HepG2 (cell line): ENCODE data around the gene LRRC8D. TPM values are rescaled to one million over a fixed set of nuclear protein-coding genes. Genes with fewer than 3 reads are reported as not detected.

Source experiments
- ATAC-seq: fragments of 200-7000 bp; cut with Tn5 transposase; 3 replicates; pipeline ENCODE4 v1.9.1; 2020; ENCODE audit warnings: mild to moderate bottlenecking, moderate library complexity
- BruUV-seq: library from RNA; stranded (reverse); fragments of 400-500 nt; replicated peaks from 2 replicates; lab custom pipeline; 2021; lab: Mats Ljungman, UMichigan
- CTCF ChIA-PET: fragments of 300-600 bp; formaldehyde crosslinking; extraction: SDS; loops from one replicate; lab custom pipeline; 2021; ENCODE audit warnings: low total read pairs, inconsistent platforms, low intra/inter-chr PET ratio; lab: Yijun Ruan, JAX
- POLR2A ChIA-PET: fragments of 350-600 bp; sonication (Branson Sonifier 250); formaldehyde crosslinking; loops from one replicate; lab custom pipeline; 2020; ENCODE audit warnings: antibody characterized with exemption, inconsistent platforms; lab: Yijun Ruan, JAX
- DNase-seq: peaks from one replicate; pipeline ENCODE4 v3.0.0-alpha.2; 2015; ENCODE audit warnings: low spot score
- FAIRE-seq: peaks from 3 replicates; lab custom pipeline; 2011; peaks lifted over from hg19 to GRCh38; lab: Jason Lieb, UNC
- H2AFZ ChIP-seq: one replicate; pipeline ENCODE4 v1.6.1; 2011; ENCODE audit warnings: low read length, inconsistent platforms
- H3K27ac ChIP-seq: fragments of 300-600 bp; 3 replicates; pipeline ENCODE4 v1.8.0; 2011; ENCODE audit warnings: mixed run types, mild to moderate bottlenecking, mixed read lengths, low read length, inconsistent platforms; ENCODE audit not compliant: insufficient read depth; ENCODE audit errors: extremely low read length
- H3K27me3 ChIP-seq, 2 experiments: fragments of 200-600 bp in 1 of 2; 2 replicates in 1 of 2; 3 replicates in 1 of 2; pipeline versions ENCODE4 v1.6.0 to v1.8.0; 2011; ENCODE audit warnings: low read length in 2 of 2, mild to moderate bottlenecking in 2 of 2, moderate library complexity in 2 of 2, inconsistent platforms in 1 of 2; ENCODE audit not compliant: insufficient read depth in 2 of 2, control insufficient read depth in 1 of 2
- H3K36me3 ChIP-seq, 2 experiments: fragments of 200-600 bp in 1 of 2; replicated peaks in 1 of 2; 2 replicates in 1 of 2; 3 replicates in 1 of 2; pipeline versions ENCODE4 v1.5.1 to v1.8.0; 2011; ENCODE audit warnings: low read length in 2 of 2, inconsistent platforms in 1 of 2; ENCODE audit not compliant: insufficient read depth in 2 of 2, control insufficient read depth in 1 of 2
- H3K4me1 ChIP-seq: 2 replicates; pipeline ENCODE4 v1.5.1; 2012; ENCODE audit warnings: low read length, inconsistent platforms; ENCODE audit not compliant: insufficient read depth
- H3K4me2 ChIP-seq: 2 replicates; pipeline ENCODE4 v1.6.0; 2011; ENCODE audit warnings: low read depth, low read length, inconsistent platforms
- H3K4me3 ChIP-seq, 3 experiments: fragments of 200-600 bp in 1 of 3; sonication (generic), shearing (Covaris generic) in 1 of 3; replicated peaks in 1 of 3; 2 replicates each; pipeline ENCODE4 v1.5.1; 2011 to 2016; ENCODE audit warnings: low read length in 3 of 3, inconsistent platforms in 2 of 3, low read depth in 2 of 3, mild to moderate bottlenecking in 2 of 3, control low read depth in 1 of 3, mixed read lengths in 1 of 3; ENCODE audit not compliant: insufficient read depth in 1 of 3
- H3K79me2 ChIP-seq: one replicate; pipeline ENCODE4 v1.6.1; 2011; ENCODE audit warnings: low read length, inconsistent platforms; ENCODE audit not compliant: insufficient read depth
- H3K9ac ChIP-seq: 2 replicates; pipeline ENCODE4 v1.6.0; 2011; ENCODE audit warnings: mild to moderate bottlenecking, low read depth, low read length, inconsistent platforms; ENCODE audit not compliant: insufficient read depth
- H3K9me3 ChIP-seq: 2 replicates; pipeline ENCODE4 v1.5.1; 2012; ENCODE audit warnings: mild to moderate bottlenecking, low read length
- H4K20me1 ChIP-seq: 2 replicates; pipeline ENCODE4 v1.6.0; 2011; ENCODE audit warnings: inconsistent platforms, mild to moderate bottlenecking, low read length, moderate library complexity; ENCODE audit not compliant: insufficient read depth
- POLR2A ChIP-seq, 2 experiments: IDR thresholded peaks; 2 replicates each; pipeline ENCODE4 v1.6.1; 2011; ENCODE audit warnings: low read depth in 2 of 2, low read length in 2 of 2, mild to moderate bottlenecking in 1 of 2, moderate library complexity in 1 of 2; ENCODE audit not compliant: insufficient read depth in 1 of 2
- RNF2 ChIP-seq: fragments of 450-650 bp; conservative IDR thresholded peaks from 2 replicates; pipeline ENCODE4 v1.6.1; 2016; ENCODE audit warnings: low read depth
- RXRA ChIP-seq: sonication (generic); formaldehyde crosslinking; IDR thresholded peaks from 2 replicates; pipeline ENCODE4 v1.5.1; 2020; ENCODE audit warnings: missing genetic modification reagents
- SOX5 ChIP-seq: IDR thresholded peaks from 2 replicates; pipeline ENCODE4 v1.6.1; 2016; ENCODE audit warnings: borderline replicate concordance
- ZNF101 ChIP-seq: sonication (generic); formaldehyde crosslinking; IDR thresholded peaks from 2 replicates; pipeline ENCODE4 v1.4.0; 2020; ENCODE audit warnings: mild to moderate bottlenecking, low read depth, missing genetic modification reagents, borderline replicate concordance
- ZNF235 ChIP-seq: sonication (generic); formaldehyde crosslinking; IDR thresholded peaks from 2 replicates; pipeline ENCODE4 v1.8.1; 2023; ENCODE audit warnings: mild to moderate bottlenecking, missing genetic modification reagents, borderline replicate concordance
- ZNF264 ChIP-seq: sonication (generic); formaldehyde crosslinking; IDR thresholded peaks from 2 replicates; pipeline ENCODE4 v1.4.0; 2020; ENCODE audit warnings: missing genetic modification reagents
- ZNF34 ChIP-seq: sonication (generic); formaldehyde crosslinking; IDR thresholded peaks from 2 replicates; pipeline ENCODE4 v1.4.0; 2020; ENCODE audit warnings: mild to moderate bottlenecking, missing genetic modification reagents, borderline replicate concordance
- ZNF343 ChIP-seq: sonication (generic); formaldehyde crosslinking; IDR thresholded peaks from 2 replicates; pipeline ENCODE4 v1.4.0; 2020; ENCODE audit warnings: mild to moderate bottlenecking, missing genetic modification reagents
- ZNF550 ChIP-seq: sonication (generic); formaldehyde crosslinking; IDR thresholded peaks from 2 replicates; pipeline ENCODE4 v1.4.0; 2020; ENCODE audit warnings: mild to moderate bottlenecking, missing genetic modification reagents, borderline replicate concordance
- ZNF746 ChIP-seq: sonication (generic); formaldehyde crosslinking; IDR thresholded peaks from 2 replicates; pipeline ENCODE4 v1.8.0; 2022; ENCODE audit warnings: mild to moderate bottlenecking, missing genetic modification reagents
- WGBS: methylation state at CpG from one replicate; pipeline ENCODE4 v1.1.6; 2017; ENCODE audit warnings: low lambda C conversion rate; 5-methylcytosine and 5-hydroxymethylcytosine counted together
- in situ Hi-C: cut with HindIII; loops from 2 replicates; pipeline ENCODE4 v1.10.0; 2017; ENCODE audit warnings: low pct_unique_long_range_greater_than_20kb; ENCODE audit not compliant: extremely low pct_ligation_motif_present
- intact Hi-C: fragments of 100-400 bp; cut with micrococcal nuclease; formaldehyde crosslinking; loops from one replicate; pipeline ENCODE4 v1.10.0; 2022; ENCODE audit not compliant: unreplicated experiment
- polyA plus RNA-seq, 8 experiments: library from polyadenylated mRNA; depleted of rRNA in 3 of 8; stranded (reverse) in 7 of 8; unstranded in 1 of 8; fragments of >200 nt; fragmentation: Illumina TruSeq in 4 of 8; extraction: Trizol in 4 of 8; gene quantifications; 2 replicates each; pipeline versions ENCODE4 v1.2.1 to v1.2.3, GENCODE V29; 2011 to 2016; ENCODE audit warnings: low read depth in 4 of 8, missing spikeins in 1 of 8, mixed read lengths in 1 of 8; ENCODE audit not compliant: insufficient read depth in 1 of 8
- total RNA-seq, 5 experiments: library from RNA; depleted of rRNA; stranded (reverse); fragments of >200 nt; fragmentation: Illumina TruSeq; extraction: Trizol; gene quantifications; 2 replicates each; pipeline ENCODE4 v1.2.3, GENCODE V29; 2016; ENCODE audit warnings: low read depth in 1 of 5
- TF ChIP-seq, protein P1 (sequence below): sonication (generic); formaldehyde crosslinking; IDR thresholded peaks from 2 replicates; pipeline ENCODE4 v1.5.0; 2020; ENCODE audit warnings: missing genetic modification reagents
- TF ChIP-seq, protein P2 (sequence below): IDR thresholded peaks from 2 replicates; pipeline ENCODE4 v1.6.1; 2016; ENCODE audit warnings: missing biosample characterization, missing genetic modification reagents, low read depth
- TF ChIP-seq, protein P3 (sequence below): sonication (generic); formaldehyde crosslinking; IDR thresholded peaks from 2 replicates; pipeline ENCODE4 v1.4.0; 2020; ENCODE audit warnings: mild to moderate bottlenecking, missing genetic modification reagents
- TF ChIP-seq, protein P4 (sequence below): sonication (generic); formaldehyde crosslinking; IDR thresholded peaks from 2 replicates; pipeline ENCODE4 v1.4.0; 2020; ENCODE audit warnings: mild to moderate bottlenecking, low read depth, missing genetic modification reagents
- TF ChIP-seq, protein P5 (sequence below): IDR thresholded peaks from 2 replicates; pipeline ENCODE4 v1.6.1; 2018; ENCODE audit warnings: missing genetic modification reagents, mild to moderate bottlenecking, missing compliant biosample characterization

The LRRC8D gene
- total and polyA plus RNA-seq, 2 of the 13 experiments (the other 11 are each of a cell fraction or from before 2014, with no cell fraction given), result 29.9 to 45.5 TPM

DNA sequence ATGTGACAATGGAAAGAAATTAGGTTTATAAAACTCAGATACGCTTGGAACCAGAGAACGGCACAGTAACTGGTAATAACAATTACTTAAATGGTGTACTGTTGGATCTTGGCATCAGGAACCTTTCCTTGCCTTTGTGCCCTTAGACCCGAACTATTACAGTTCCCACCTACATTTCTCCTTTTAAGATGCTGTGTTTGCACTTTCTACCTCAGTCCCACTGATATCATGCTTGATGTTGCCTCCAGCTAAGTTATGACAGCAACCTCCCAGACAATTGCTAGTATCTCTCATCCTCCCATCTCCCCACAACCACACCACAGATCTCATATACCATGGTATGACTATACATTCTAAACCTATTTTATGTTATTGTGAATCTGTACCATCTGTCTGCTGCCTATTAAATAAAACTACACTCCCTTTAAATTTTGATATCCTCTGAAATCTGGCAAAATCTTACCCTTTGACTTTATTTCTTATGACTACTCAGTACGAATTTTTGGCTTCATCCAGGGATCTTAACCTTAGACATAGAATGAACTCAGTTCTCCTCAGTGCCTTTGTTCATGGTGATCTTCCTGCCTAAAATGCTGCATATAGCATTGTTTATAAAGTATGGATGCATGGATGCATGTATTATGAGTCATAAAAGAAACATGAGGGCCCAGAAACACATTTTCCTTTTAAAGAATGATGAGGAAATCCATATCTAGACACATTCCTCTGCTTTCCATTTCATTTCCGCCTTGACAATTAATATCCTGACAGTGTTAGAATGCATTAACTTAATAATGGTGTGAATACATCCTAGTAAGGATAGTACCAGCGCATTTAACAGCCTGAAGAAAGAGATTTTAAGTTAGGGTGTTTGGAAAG lies 64.1 kb downstream of the LRRC8D start:
- Histone ChIP-seq H3K36me3 (peaks cover 3 to 45% of the 10 kb centered on the region in 2 experiments), H3K4me1 (peaks cover 28% of the 10 kb centered on the region), H3K9me3 (no peaks in the 10 kb centered on the region), H3K27me3 (no peaks in the 10 kb centered on the region), H3K4me2 (no peak overlapping the region), H2AFZ (no peak overlapping the region), H3K27ac (no peak overlapping the region), H4K20me1 (0 out of 2 replicates have a peak, but pooled peaks cover 3% of the 10 kb centered on the region), H3K4me3 (no peak overlapping the region), H3K79me2 (peaks cover 47% of the 10 kb centered on the region), H3K9ac (no peak overlapping the region)
- DNase-seq, result no peak
- ChIA-PET CTCF (no interaction called here), POLR2A (no interaction called here)
- no peak for FAIRE-seq
- no TSS peak for BruUV-seq
- intact Hi-C loops (no loop called here), in situ Hi-C loops (no loop called here)
- 97% methylated on average over 6 of the region's 6 CpGs for whole genome bisulfite sequencing
- ATAC-seq, result no peak
- no peak for TF ChIP-seq ZNF101
- TF ChIP-seq, protein P1, sequence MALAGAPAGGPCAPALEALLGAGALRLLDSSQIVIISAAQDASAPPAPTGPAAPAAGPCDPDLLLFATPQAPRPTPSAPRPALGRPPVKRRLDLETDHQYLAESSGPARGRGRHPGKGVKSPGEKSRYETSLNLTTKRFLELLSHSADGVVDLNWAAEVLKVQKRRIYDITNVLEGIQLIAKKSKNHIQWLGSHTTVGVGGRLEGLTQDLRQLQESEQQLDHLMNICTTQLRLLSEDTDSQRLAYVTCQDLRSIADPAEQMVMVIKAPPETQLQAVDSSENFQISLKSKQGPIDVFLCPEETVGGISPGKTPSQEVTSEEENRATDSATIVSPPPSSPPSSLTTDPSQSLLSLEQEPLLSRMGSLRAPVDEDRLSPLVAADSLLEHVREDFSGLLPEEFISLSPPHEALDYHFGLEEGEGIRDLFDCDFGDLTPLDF (CRISPR knock-in tag), result no peak
- TF ChIP-seq SOX5 (CRISPR knock-in tag), result no peak
- TF ChIP-seq RNF2, result no peak
- TF ChIP-seq ZNF343 (CRISPR knock-in tag), result no peak
- TF ChIP-seq, protein P2, sequence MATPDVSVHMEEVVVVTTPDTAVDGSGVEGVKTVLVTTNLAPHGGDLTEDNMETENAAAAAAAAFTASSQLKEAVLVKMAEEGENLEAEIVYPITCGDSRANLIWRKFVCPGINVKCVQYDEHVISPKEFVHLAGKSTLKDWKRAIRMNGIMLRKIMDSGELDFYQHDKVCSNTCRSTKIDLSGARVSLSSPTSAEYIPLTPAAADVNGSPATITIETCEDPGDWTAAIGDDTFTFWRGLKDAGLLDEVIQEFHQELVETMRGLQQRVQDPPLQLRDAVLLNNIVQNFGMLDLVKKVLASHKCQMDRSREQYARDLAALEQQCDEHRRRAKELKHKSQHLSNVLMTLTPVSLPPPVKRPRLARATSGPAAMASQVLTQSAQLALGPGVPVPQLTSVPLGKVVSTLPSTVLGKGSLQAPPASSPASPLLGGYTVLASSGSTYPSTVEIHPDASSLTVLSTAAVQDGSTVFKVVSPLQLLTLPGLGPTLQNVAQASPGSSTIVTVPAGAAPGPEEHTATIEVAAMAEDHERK (CRISPR knock-in tag), result no peak
- no peak for TF ChIP-seq ZNF746 (CRISPR knock-in tag)
- no peak for TF ChIP-seq ZNF264
- no peak for TF ChIP-seq ZNF34 (CRISPR knock-in tag)
- TF ChIP-seq POLR2A (IDR thresholded peaks at IDR 0.05; ENCODE audit: insufficient read depth in 1 of 2, low read depth in 2 of 2, low read length in 2 of 2), result no peak
- TF ChIP-seq RXRA (CRISPR knock-in tag), result no peak
- no peak for TF ChIP-seq ZNF550 (CRISPR knock-in tag)
- TF ChIP-seq, protein P3, sequence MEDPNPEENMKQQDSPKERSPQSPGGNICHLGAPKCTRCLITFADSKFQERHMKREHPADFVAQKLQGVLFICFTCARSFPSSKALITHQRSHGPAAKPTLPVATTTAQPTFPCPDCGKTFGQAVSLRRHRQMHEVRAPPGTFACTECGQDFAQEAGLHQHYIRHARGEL (CRISPR knock-in tag), result no peak
- TF ChIP-seq, protein P4, sequence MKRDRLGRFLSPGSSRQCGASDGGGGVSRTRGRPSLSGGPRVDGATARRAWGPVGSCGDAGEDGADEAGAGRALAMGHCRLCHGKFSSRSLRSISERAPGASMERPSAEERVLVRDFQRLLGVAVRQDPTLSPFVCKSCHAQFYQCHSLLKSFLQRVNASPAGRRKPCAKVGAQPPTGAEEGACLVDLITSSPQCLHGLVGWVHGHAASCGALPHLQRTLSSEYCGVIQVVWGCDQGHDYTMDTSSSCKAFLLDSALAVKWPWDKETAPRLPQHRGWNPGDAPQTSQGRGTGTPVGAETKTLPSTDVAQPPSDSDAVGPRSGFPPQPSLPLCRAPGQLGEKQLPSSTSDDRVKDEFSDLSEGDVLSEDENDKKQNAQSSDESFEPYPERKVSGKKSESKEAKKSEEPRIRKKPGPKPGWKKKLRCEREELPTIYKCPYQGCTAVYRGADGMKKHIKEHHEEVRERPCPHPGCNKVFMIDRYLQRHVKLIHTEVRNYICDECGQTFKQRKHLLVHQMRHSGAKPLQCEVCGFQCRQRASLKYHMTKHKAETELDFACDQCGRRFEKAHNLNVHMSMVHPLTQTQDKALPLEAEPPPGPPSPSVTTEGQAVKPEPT (CRISPR knock-in tag), result no peak
- TF ChIP-seq ZNF235 (CRISPR knock-in tag), result no peak
- TF ChIP-seq, protein P5, sequence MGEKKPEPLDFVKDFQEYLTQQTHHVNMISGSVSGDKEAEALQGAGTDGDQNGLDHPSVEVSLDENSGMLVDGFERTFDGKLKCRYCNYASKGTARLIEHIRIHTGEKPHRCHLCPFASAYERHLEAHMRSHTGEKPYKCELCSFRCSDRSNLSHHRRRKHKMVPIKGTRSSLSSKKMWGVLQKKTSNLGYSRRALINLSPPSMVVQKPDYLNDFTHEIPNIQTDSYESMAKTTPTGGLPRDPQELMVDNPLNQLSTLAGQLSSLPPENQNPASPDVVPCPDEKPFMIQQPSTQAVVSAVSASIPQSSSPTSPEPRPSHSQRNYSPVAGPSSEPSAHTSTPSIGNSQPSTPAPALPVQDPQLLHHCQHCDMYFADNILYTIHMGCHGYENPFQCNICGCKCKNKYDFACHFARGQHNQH (CRISPR knock-in tag), result no peak
